Liver (tissue), 9 donors: Measurements from ENCODE around the gene ETNPPL. TPM values are rescaled to one million over a fixed set of nuclear protein-coding genes. Genes with fewer than 3 reads are reported as not detected.

Source experiments
- DNase-seq: peaks from one replicate; pipeline ENCODE4 v3.0.0-alpha.2; 2017; ENCODE audit warnings: low spot score
- H3K27ac ChIP-seq, 2 donors: one replicate each; pipeline ENCODE4 v1.7.0; 2013; ENCODE audit warnings: inconsistent platforms in 2 of 2, low read length in 2 of 2, control low read depth in 1 of 2, low read depth in 1 of 2, mild to moderate bottlenecking in 1 of 2
- H3K27me3 ChIP-seq, 4 donors: one replicate each; pipeline versions ENCODE4 v1.6.1 to v1.7.0; 2013; ENCODE audit warnings: low read length in 3 of 4, inconsistent platforms in 1 of 4, mild to moderate bottlenecking in 1 of 4, moderate library complexity in 1 of 4; ENCODE audit not compliant: control insufficient read depth in 4 of 4, insufficient read depth in 4 of 4
- H3K36me3 ChIP-seq, 4 donors: one replicate each; pipeline versions ENCODE4 v1.6.1 to v1.7.0; 2013; ENCODE audit warnings: low read length in 3 of 4, mild to moderate bottlenecking in 3 of 4, low read depth in 1 of 4, moderate library complexity in 1 of 4; ENCODE audit not compliant: control insufficient read depth in 4 of 4, insufficient read depth in 3 of 4
- H3K4me1 ChIP-seq, 4 donors: one replicate each; pipeline versions ENCODE4 v1.6.1 to v1.7.0; 2013; ENCODE audit warnings: low read length in 3 of 4, mild to moderate bottlenecking in 3 of 4, moderate library complexity in 1 of 4; ENCODE audit not compliant: control insufficient read depth in 4 of 4, insufficient read depth in 4 of 4
- H3K4me3 ChIP-seq, 3 donors: one replicate each; pipeline versions ENCODE4 v1.6.1 to v1.7.0; 2013; ENCODE audit warnings: low read length in 3 of 3, control low read depth in 1 of 3, low read depth in 1 of 3, mild to moderate bottlenecking in 1 of 3
- H3K9ac ChIP-seq, 2 donors: one replicate each; pipeline ENCODE4 v1.7.0; 2013; ENCODE audit warnings: low read length in 2 of 2, mild to moderate bottlenecking in 2 of 2, moderate library complexity in 2 of 2, control low read depth in 1 of 2, low read depth in 1 of 2
- H3K9me3 ChIP-seq, 4 donors: one replicate each; pipeline versions ENCODE4 v1.6.1 to v1.7.0; 2013; ENCODE audit warnings: low read length in 3 of 4; ENCODE audit not compliant: control insufficient read depth in 4 of 4
- ATF3 ChIP-seq: IDR thresholded peaks from 2 replicates; pipeline ENCODE4 v1.6.1; 2016; ENCODE audit warnings: antibody characterized with exemption
- CTCF ChIP-seq: fragments of 150-350 bp; IDR thresholded peaks from 2 replicates; pipeline ENCODE4 v1.5.1; 2017; ENCODE audit warnings: improper control_type of control experiment, low read depth, low read length; ENCODE audit not compliant: missing input control
- EGR1 ChIP-seq, 2 donors: IDR thresholded peaks; 2 replicates each; pipeline ENCODE4 v1.6.1; 2016 to 2018; ENCODE audit warnings: antibody characterized with exemption in 2 of 2, low read depth in 2 of 2
- FOXA2 ChIP-seq: IDR thresholded peaks from 2 replicates; pipeline ENCODE4 v1.6.1; 2016; ENCODE audit warnings: antibody characterized with exemption
- GABPA ChIP-seq, 2 donors: IDR thresholded peaks in 1 of 2; conservative IDR thresholded peaks in 1 of 2; 2 replicates each; pipeline ENCODE4 v1.6.1; 2016; ENCODE audit warnings: antibody characterized with exemption in 2 of 2, mild to moderate bottlenecking in 1 of 2, moderate library complexity in 1 of 2
- HNF4A ChIP-seq, 2 donors: conservative IDR thresholded peaks; 2 replicates each; pipeline ENCODE4 v1.6.1; 2016; ENCODE audit warnings: antibody characterized with exemption in 2 of 2, mild to moderate bottlenecking in 2 of 2
- HNF4G ChIP-seq: IDR thresholded peaks from 2 replicates; pipeline ENCODE4 v1.6.1; 2016; ENCODE audit warnings: antibody characterized with exemption
- JUND ChIP-seq, 2 donors: IDR thresholded peaks; 2 replicates each; pipeline ENCODE4 v1.6.1; 2016; ENCODE audit warnings: antibody characterized with exemption in 2 of 2
- MAX ChIP-seq: IDR thresholded peaks from 2 replicates; pipeline ENCODE4 v1.6.1; 2016; ENCODE audit warnings: antibody characterized with exemption
- NR2F2 ChIP-seq: IDR thresholded peaks from 2 replicates; pipeline ENCODE4 v1.6.1; 2016; ENCODE audit warnings: antibody characterized with exemption
- RAD21 ChIP-seq, 2 donors: IDR thresholded peaks; 2 replicates each; pipeline ENCODE4 v1.6.1; 2016; ENCODE audit warnings: antibody characterized with exemption in 2 of 2, mild to moderate bottlenecking in 2 of 2
- REST ChIP-seq: IDR thresholded peaks from 2 replicates; pipeline ENCODE4 v1.6.1; 2016; ENCODE audit warnings: antibody characterized with exemption, mild to moderate bottlenecking
- SP1 ChIP-seq: IDR thresholded peaks from 2 replicates; pipeline ENCODE4 v1.6.1; 2018; ENCODE audit warnings: antibody characterized with exemption, mild to moderate bottlenecking
- TAF1 ChIP-seq: conservative IDR thresholded peaks from 2 replicates; pipeline ENCODE4 v1.6.1; 2016; ENCODE audit warnings: antibody characterized with exemption, mild to moderate bottlenecking
- YY1 ChIP-seq: IDR thresholded peaks from 2 replicates; pipeline ENCODE4 v1.6.1; 2016; ENCODE audit warnings: antibody characterized with exemption, mild to moderate bottlenecking
- whole genome bisulfite sequencing: extraction: QIAGEN DNeasy Blood & Tissue Kit; methylation state at CpG from one replicate; pipeline ENCODE4 v1.1.7; 2013; 5-methylcytosine and 5-hydroxymethylcytosine counted together
- polyA plus RNA-seq, 2 donors: library from polyadenylated mRNA; stranded (reverse) in 1 of 2; unstranded in 1 of 2; fragments of 200-250 nt in 1 of 2; fragments of >200 nt in 1 of 2; fragmentation: Nextera tagmentation in 1 of 2; extraction: Ambion mirVana in 1 of 2; gene quantifications; one replicate each; pipeline versions ENCODE4 v1.2.1 to v1.2.3, GENCODE V29; 2013 to 2015
- total RNA-seq, 2 donors: library from RNA; depleted of rRNA; stranded (reverse); fragments of >200 nt; gene quantifications; one replicate each; pipeline ENCODE4 v1.2.3, GENCODE V29; 2014
- donor health status: healthy.
- donor health status: healthy.
- donor health status: healthy.
- donor health status: healthy.
- donor health status: healthy.

ETNPPL gene
- total and polyA plus RNA-seq, 4 donors: 2.5 to 43.3 (median 25.3) TPM

GRCh38 chr4:108742451-108743420, 20.1 kb downstream of the ETNPPL start:
- DNase-seq: no peak
- Histone ChIP-seq H3K9ac (no peak overlapping the region), H3K4me3 (no peak overlapping the region), H3K9me3 (no peaks in the 10 kb centered on the region), H3K27ac (no peak overlapping the region), H3K27me3 (no peaks in the 10 kb centered on the region), H3K4me1 (peaks cover 3 to 14% (median 9%) of the 10 kb centered on the region in 4 donors), H3K36me3 (peaks cover 5 to 28% (median 19%) of the 10 kb centered on the region in 4 donors)
- TF ChIP-seq RAD21 (IDR thresholded peaks at IDR 0.05) (peak; percentile 66), HNF4A (conservative IDR thresholded peaks at IDR 0.05) (peak in 1 of 2 donors; percentile 18), CTCF (peak; percentile 25), REST (no peak)
- WGBS: 68% methylated on average over 13 of the region's 13 CpGs

- Histone ChIP-seq H3K4me1 (peaks cover 0 to 4% (median 1%) of the 10 kb centered on the region in 4 donors), H3K27ac (no peak overlapping the region), H3K9me3 (no peaks in the 10 kb centered on the region), H3K36me3 (peaks cover 0 to 19% (median 12%) of the 10 kb centered on the region in 4 donors), H3K27me3 (no peaks in the 10 kb centered on the region), H3K9ac (no peak overlapping the region), H3K4me3 (no peak overlapping the region)
- 89% methylated on average over 2 of the region's 2 CpGs for WGBS
- no peak for DNase-seq
- no peak for TF ChIP-seq HNF4A (conservative IDR thresholded peaks at IDR 0.05)
- no peak for TF ChIP-seq CTCF
- TF ChIP-seq TAF1: no peak
- no peak for TF ChIP-seq MAX
- TF ChIP-seq GABPA (IDR thresholded peaks at IDR 0.05 in 1 of 2, conservative IDR thresholded peaks at IDR 0.05 in 1 of 2): no peak
- TF ChIP-seq REST: no peak
- no peak for TF ChIP-seq RAD21 (IDR thresholded peaks at IDR 0.05)
- TF ChIP-seq ATF3: no peak
- TF ChIP-seq SP1: no peak
- no peak for TF ChIP-seq JUND (IDR thresholded peaks at IDR 0.05)
- no peak for TF ChIP-seq FOXA2
- no peak for TF ChIP-seq NR2F2
- no peak for TF ChIP-seq HNF4G
- TF ChIP-seq YY1: no peak
- TF ChIP-seq EGR1 (IDR thresholded peaks at IDR 0.05; ENCODE audit: low read depth in 2 of 2): no peak
Observed at GRCh38 chr4:108738003-108738706, 24.7 kb downstream of the ETNPPL start.
